Measurements from ENCODE around the gene TGFBR3. TPM values are rescaled to one million over a fixed set of nuclear protein-coding genes. Genes with fewer than 3 reads are reported as not detected.

Gene TGFBR3
- total and polyA plus RNA-seq, 7 donors, result 1.2 to 170 (median 92.2) TPM

- no peaks in the 10 kb centered on the region for H3K36me3 ChIP-seq
- peaks cover 0 to 56% (median 39%) of the 10 kb centered on the region in 4 donors for H3K4me1 ChIP-seq
- no peak for DNase-seq
- WGBS, 2 donors, result 73 to 81% methylated on average over 1 of the region's 1 CpG
- no peaks in the 10 kb centered on the region for H3K9me3 ChIP-seq
- no peak for TF ChIP-seq EP300 (IDR thresholded peaks at IDR 0.05)
- TF ChIP-seq, protein P1, sequence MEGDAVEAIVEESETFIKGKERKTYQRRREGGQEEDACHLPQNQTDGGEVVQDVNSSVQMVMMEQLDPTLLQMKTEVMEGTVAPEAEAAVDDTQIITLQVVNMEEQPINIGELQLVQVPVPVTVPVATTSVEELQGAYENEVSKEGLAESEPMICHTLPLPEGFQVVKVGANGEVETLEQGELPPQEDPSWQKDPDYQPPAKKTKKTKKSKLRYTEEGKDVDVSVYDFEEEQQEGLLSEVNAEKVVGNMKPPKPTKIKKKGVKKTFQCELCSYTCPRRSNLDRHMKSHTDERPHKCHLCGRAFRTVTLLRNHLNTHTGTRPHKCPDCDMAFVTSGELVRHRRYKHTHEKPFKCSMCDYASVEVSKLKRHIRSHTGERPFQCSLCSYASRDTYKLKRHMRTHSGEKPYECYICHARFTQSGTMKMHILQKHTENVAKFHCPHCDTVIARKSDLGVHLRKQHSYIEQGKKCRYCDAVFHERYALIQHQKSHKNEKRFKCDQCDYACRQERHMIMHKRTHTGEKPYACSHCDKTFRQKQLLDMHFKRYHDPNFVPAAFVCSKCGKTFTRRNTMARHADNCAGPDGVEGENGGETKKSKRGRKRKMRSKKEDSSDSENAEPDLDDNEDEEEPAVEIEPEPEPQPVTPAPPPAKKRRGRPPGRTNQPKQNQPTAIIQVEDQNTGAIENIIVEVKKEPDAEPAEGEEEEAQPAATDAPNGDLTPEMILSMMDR (IDR thresholded peaks at IDR 0.05), result no peak
- no peak for TF ChIP-seq POLR2AphosphoS5 (IDR thresholded peaks at IDR 0.05)
- TF ChIP-seq POLR2A (IDR thresholded peaks at IDR 0.05), result no peak
- peak overlapping the region in 2 of 4 donors; percentile 8 to 47 for H3K27ac ChIP-seq
- no peaks in the 10 kb centered on the region for H3K27me3 ChIP-seq
- intact Hi-C loops (cut with DNase I), result no loop called here
- no peak overlapping the region for H3K4me3 ChIP-seq
Observed at GRCh38 chr1:91777196-91777595, 108.8 kb downstream of the TGFBR3 start.

DNA sequence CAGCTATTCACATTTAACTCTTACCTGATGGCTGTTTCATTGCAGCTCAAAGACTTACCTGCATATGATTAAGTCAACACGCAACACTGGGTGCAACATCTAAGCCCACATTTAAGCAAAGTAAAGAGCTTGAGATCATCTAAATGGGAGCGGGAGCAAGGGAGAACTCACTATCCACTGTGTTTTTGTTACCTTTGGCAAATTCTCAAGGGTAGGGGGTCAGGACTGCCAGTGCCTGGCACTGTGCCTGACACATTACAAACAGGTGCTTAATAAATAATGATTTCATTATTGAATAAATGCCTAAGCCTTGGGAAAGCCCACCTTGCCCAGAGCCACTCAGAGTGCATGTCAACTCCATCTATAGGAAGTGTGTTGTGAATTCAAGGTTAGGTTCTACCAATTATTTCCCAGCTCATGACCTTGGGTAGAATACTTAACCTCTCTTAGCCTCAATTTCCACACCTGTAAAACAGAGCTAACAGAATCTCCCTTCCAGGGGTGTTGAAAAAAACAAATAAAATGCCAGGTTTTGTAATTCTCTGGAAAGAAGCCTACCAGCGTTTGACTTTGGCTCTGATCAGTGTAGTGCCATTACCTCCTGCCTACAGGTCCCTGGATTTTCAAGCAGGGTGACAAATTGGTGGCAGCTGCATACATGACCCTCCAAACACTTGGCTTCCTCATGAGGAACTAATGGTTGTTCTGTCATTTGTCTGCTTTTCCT lies 109.7 kb downstream of the TGFBR3 start:
- TF ChIP-seq POLR2AphosphoS5 (IDR thresholded peaks at IDR 0.05) (no peak), EP300 (IDR thresholded peaks at IDR 0.05) (no peak)
- no peak for DNase-seq
- intact Hi-C loops (cut with DNase I), result no loop called here
- peaks cover 0 to 47% (median 29%) of the 10 kb centered on the region in 4 donors for H3K4me1 ChIP-seq
- H3K27ac ChIP-seq, result peak overlapping the region in 1 of 4 donors; percentile 47
- no peaks in the 10 kb centered on the region for H3K36me3 ChIP-seq
- H3K9me3 ChIP-seq, result no peaks in the 10 kb centered on the region
- H3K27me3 ChIP-seq, result no peaks in the 10 kb centered on the region
- H3K4me3 ChIP-seq, result no peak overlapping the region
- 48 to 64% methylated on average over 3 of the region's 3 CpGs for WGBS, 2 donors

DNA sequence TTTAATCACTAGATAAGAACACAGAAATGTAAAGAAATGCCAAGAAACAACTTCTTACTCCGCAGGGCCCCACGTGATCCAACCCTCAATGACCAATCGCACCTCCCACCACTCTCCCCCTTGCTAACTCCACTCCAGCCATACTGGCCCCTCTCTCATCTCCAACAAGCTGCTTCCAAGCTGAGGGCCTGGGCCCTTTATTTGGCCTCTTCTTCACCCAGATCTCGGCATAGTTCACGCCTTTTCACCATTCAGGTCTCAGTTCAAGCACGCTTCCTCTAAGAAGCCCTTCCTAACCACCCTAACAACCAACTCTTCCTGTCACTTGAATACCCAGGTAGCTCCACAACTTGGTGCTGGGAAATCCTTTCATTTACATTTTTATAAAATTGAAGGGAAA lies 110.7 kb downstream of the TGFBR3 start:
- TF ChIP-seq, protein P1 (IDR thresholded peaks at IDR 0.05), result no peak
- TF ChIP-seq EP300 (IDR thresholded peaks at IDR 0.05), result no peak
- 96 to 97% methylated on average over 6 of the region's 6 CpGs for WGBS, 2 donors
- H3K4me3 ChIP-seq, result no peak overlapping the region
- H3K9me3 ChIP-seq, result no peaks in the 10 kb centered on the region
- H3K4me1 ChIP-seq, result peaks cover 0 to 42% (median 23%) of the 10 kb centered on the region in 4 donors
- DNase-seq, result no peak
- intact Hi-C loops (cut with DNase I), result no loop called here
- peak overlapping the region in 1 of 4 donors; percentile 40 for H3K27ac ChIP-seq
- H3K36me3 ChIP-seq, result no peaks in the 10 kb centered on the region
- H3K27me3 ChIP-seq, result no peaks in the 10 kb centered on the region

DNA sequence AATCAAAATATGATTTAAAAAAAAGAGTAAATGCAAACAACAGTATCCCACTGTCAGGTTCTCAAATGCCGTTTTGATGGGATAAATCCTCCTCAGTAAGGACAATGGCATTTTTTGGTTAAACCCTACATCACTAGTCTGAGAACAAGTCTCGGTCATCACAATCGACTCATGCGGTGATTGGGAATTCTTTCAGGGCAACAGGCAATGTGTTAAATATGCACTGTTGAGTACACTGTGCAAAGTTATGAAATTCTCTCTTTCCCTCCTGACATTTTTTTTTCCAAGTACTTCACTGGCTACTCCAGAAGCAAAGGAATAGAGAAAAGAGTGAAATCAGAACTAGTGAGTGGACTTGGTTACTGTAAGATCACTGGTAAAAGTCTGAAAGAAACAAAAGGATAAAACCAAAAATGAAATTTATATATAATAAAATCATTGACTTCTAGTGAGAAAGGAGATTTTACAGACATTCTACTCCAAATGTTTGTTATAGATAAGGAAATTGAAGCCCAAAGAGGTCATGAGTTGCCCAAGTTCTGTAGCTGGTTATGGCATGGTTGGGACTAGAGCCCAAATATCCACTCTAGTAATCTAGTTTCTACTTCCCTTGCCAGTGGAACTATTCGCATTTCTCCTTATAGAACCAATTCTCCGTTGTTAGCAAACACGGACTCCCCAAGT lies 111.3 kb downstream of the TGFBR3 start:
- intact Hi-C loops (cut with DNase I), result no loop called here
- Histone ChIP-seq H3K36me3 (no peaks in the 10 kb centered on the region), H3K9me3 (no peaks in the 10 kb centered on the region), H3K4me1 (peaks cover 0 to 42% (median 23%) of the 10 kb centered on the region in 4 donors), H3K27ac (peak overlapping the region in 1 of 4 donors; percentile 40), H3K27me3 (no peaks in the 10 kb centered on the region), H3K4me3 (no peak overlapping the region)
- TF ChIP-seq POLR2AphosphoS5 (IDR thresholded peaks at IDR 0.05) (no peak), EP300 (IDR thresholded peaks at IDR 0.05) (no peak), POLR2A (IDR thresholded peaks at IDR 0.05) (no peak)
- TF ChIP-seq, protein P1 (IDR thresholded peaks at IDR 0.05), result no peak
- DNase-seq, result no peak
- 81 to 82% methylated on average over 7 of the region's 7 CpGs for WGBS, 2 donors

GRCh38 chr1:91771717-91772116 lies 114.2 kb downstream of the TGFBR3 start:
- H3K4me1 ChIP-seq, result peaks cover 0 to 21% (median 9%) of the 10 kb centered on the region in 4 donors
- no peaks in the 10 kb centered on the region for H3K36me3 ChIP-seq
- TF ChIP-seq, protein P1 (IDR thresholded peaks at IDR 0.05), result no peak
- TF ChIP-seq POLR2A (IDR thresholded peaks at IDR 0.05) (no peak), EP300 (IDR thresholded peaks at IDR 0.05) (no peak), POLR2AphosphoS5 (IDR thresholded peaks at IDR 0.05) (no peak)
- no peak for DNase-seq
- H3K27me3 ChIP-seq, result no peaks in the 10 kb centered on the region
- no peaks in the 10 kb centered on the region for H3K9me3 ChIP-seq
- H3K27ac ChIP-seq, result no peak overlapping the region
- 93% methylated on average over 2 of the region's 2 CpGs for WGBS, 2 donors
- intact Hi-C loops (cut with DNase I), result no loop called here
- H3K4me3 ChIP-seq, result no peak overlapping the region
